Naive thymus-derived CD8-positive, alpha-beta T cell (primary cell): Measurements from ENCODE around the gene ATMIN. TPM values are rescaled to one million over a fixed set of nuclear protein-coding genes. Genes with fewer than 3 reads are reported as not detected.

ENCODE experiments used
- ATAC-seq, 2 donors: fragments of 150-1000 bp; cut with Tn5 transposase in 1 of 2; sonication (Bioruptor Pico), chemical (Tn5 transposase) in 1 of 2; 1 replicate in 1 of 2; 2 replicates in 1 of 2; pipeline ENCODE4 v1.10.0; 2021; ENCODE audit warnings: mild to moderate bottlenecking in 2 of 2, moderate library complexity in 2 of 2
- POLR2A ChIA-PET: fragments of 350-600 bp; sonication (Branson Sonifier 250); formaldehyde crosslinking; loops from one replicate; lab custom pipeline; 2021; ENCODE audit warnings: antibody characterized with exemption; lab: Charles Lee
- DNase-seq, 10 donors: peaks; one replicate each; pipeline versions ENCODE4 v3.0.0 to v3.0.0-alpha.2; 2020 to 2022
- H3K27ac Mint-ChIP-seq, 10 donors: one replicate each; pipeline ENCODE4 v1.8.0; 2020 to 2022; ENCODE audit warnings: mild to moderate bottlenecking in 10 of 10, mixed read lengths in 10 of 10, moderate library complexity in 4 of 10, inconsistent platforms in 1 of 10
- H3K27me3 Mint-ChIP-seq, 5 donors: one replicate each; pipeline ENCODE4 v1.8.0; 2021 to 2022; ENCODE audit warnings: mixed read lengths in 5 of 5
- H3K36me3 Mint-ChIP-seq, 3 donors: one replicate each; pipeline ENCODE4 v1.8.0; 2020 to 2022; ENCODE audit warnings: mixed read lengths in 3 of 3, mild to moderate bottlenecking in 2 of 3, inconsistent platforms in 1 of 3
- H3K4me1 Mint-ChIP-seq, 4 donors: one replicate each; pipeline ENCODE4 v1.8.0; 2021 to 2022; ENCODE audit warnings: mixed read lengths in 4 of 4
- H3K4me3 Mint-ChIP-seq, 10 donors: one replicate each; pipeline ENCODE4 v1.8.0; 2020 to 2022; ENCODE audit warnings: mild to moderate bottlenecking in 10 of 10, mixed read lengths in 10 of 10, moderate library complexity in 6 of 10, inconsistent platforms in 1 of 10
- H3K9me3 Mint-ChIP-seq, 9 donors: one replicate each; pipeline ENCODE4 v1.8.0; 2020 to 2022; ENCODE audit warnings: mixed read lengths in 9 of 9, mild to moderate bottlenecking in 3 of 9, inconsistent platforms in 1 of 9, moderate library complexity in 1 of 9
- polyA plus RNA-seq, 3 donors: library from polyadenylated mRNA; unstranded; fragments of 300-500 nt; fragmentation: Illumina TruSeq; gene quantifications; one replicate each; pipeline ENCODE4 v1.2.3, GENCODE V29; 2021
- total RNA-seq, 8 experiments: library from RNA in 2 of 8; stranded (reverse) in 2 of 8; gene quantifications; one replicate each; pipeline ENCODE4 v1.2.3 and lab custom pipeline; 2021 to 2026

Gene ATMIN
- total and polyA plus RNA-seq, 5 experiments from 2014 or later = 21.6 to 48.1 (median 40.5) TPM

DNA sequence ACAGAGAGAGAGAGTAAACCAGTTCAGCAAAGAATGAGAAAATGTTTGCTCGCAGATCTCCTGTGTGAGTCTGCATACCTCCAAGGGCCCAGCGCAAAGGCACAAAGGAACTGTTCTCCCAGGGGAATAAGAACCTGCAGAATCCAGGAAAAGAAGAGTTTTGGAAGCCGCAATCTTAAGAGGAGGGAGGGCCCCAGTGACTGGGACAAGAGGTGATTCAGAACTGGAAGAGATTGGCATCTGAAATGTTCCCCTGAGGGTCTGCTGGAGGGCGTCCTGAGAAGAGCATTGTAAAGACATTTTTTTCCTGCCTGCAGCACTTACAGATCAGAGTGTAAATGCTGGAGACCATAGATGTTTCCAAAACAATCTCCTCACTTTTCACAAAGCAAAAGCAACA is 6.1 kb downstream of the ATMIN start:
- DNase-seq (no peak), ATAC-seq (no peak)
- no peaks in the 10 kb centered on the region for H3K9me3 Mint-ChIP-seq
- no peak overlapping the region for H3K4me3 Mint-ChIP-seq
- POLR2A ChIA-PET = no interaction called here
- peaks cover 16 to 32% (median 23%) of the 10 kb centered on the region in 4 donors for H3K4me1 Mint-ChIP-seq
- peak overlapping the region in 4 of 10 donors; percentile 4 to 58 (median 42) for H3K27ac Mint-ChIP-seq
- no peaks in the 10 kb centered on the region for H3K27me3 Mint-ChIP-seq
- peaks cover 13 to 62% (median 24%) of the 10 kb centered on the region in 3 donors for H3K36me3 Mint-ChIP-seq

DNA sequence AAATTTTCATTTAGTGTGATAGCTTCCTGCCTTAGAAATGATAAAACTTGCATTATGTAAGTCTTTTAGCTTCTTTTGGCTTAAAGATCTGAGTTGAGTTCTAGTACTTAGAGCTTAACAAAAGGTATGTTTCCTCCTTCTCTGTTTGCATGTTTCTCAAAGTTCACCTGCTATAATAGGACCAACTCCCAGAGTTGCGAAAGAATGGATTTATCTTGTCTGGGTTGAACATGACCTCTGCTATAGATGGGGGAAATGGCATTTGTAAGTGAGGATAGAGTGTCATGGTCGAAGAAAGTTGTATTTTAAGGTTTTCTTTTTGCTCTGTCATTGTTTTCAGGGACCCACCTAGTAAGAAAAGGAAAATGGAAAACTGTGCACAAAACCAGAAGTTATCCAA is 7.2 kb downstream of the ATMIN start:
- no peaks in the 10 kb centered on the region for H3K9me3 Mint-ChIP-seq
- DNase-seq (no peak), ATAC-seq (no peak)
- H3K27me3 Mint-ChIP-seq = no peaks in the 10 kb centered on the region
- peak overlapping the region in 3 of 10 donors; percentile 10 to 29 (median 25) for H3K27ac Mint-ChIP-seq
- POLR2A ChIA-PET = no interaction called here
- peaks cover 13 to 62% (median 24%) of the 10 kb centered on the region in 3 donors for H3K36me3 Mint-ChIP-seq
- H3K4me3 Mint-ChIP-seq = no peak overlapping the region
- peaks cover 7 to 20% (median 15%) of the 10 kb centered on the region in 4 donors for H3K4me1 Mint-ChIP-seq

DNA sequence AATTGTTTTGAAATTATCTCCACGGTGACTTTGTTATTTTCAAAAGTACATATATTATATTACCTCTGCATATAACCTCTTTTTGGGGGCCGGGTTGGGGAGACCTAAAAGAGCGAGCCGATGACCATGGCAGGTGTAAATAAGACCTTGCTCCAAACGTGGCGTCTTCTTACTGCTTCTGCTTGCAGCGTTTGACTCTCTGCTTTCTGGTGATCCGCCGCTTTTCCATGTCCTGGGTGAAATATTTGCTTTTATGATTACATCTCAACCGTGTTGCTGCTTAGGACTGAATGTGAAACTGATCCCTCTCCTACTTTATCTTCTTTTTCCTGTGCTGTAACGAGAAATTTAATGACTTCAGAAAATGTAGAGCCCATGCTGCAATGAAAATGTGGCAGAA is 18.1 kb downstream of the ATMIN start:
- Mint-ChIP-seq H3K4me3 (no peak overlapping the region), H3K4me1 (no peaks in the 10 kb centered on the region)
- DNase-seq = no peak

DNA sequence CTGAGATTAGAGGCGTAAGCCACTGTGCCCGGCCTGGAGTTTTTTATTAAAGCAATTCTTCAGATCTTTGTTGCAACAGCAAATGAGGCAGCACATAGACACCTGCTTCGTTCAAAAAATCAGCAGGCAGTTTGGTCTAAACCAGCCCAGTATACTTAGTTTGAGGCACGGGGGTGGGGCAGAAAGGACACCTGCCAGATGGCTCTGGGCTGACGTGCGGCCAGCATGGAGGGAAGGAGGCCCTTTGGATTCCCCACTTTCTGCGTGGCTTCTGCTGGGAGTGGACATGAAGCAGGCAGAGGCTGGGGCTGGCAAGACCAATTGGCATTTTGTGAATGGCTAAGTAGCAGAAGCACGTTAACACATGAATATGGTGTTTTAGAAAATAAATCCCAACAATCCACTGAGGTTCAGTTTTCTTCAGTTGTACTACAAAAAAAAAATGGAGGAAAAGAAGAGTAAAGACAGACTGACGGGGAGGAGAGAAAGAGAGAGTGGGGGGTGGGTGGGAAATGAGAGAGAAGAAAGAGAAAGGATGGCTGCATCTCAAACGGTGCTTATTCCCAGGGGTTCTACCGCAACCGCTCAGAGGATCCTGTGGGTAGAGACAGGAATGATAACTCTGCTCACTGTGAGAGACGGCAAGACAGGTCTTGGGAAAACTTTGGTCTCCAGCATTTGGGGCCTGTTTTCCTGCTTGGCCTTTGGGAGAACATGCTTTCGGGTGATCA is 25.1 kb downstream of the ATMIN start:
- ATAC-seq (no peak), DNase-seq (no peak)
- POLR2A ChIA-PET = no interaction called here
- Mint-ChIP-seq H3K36me3 (no peaks in the 10 kb centered on the region), H3K4me3 (no peak overlapping the region), H3K27ac (no peak overlapping the region), H3K9me3 (no peaks in the 10 kb centered on the region), H3K27me3 (no peaks in the 10 kb centered on the region), H3K4me1 (no peaks in the 10 kb centered on the region)

More for the DNA sequence above, 18.1 kb downstream of the ATMIN start:
- H3K27me3 Mint-ChIP-seq = peaks cover 0 to 3% (median 0%) of the 10 kb centered on the region in 5 donors
- no peak for ATAC-seq
- peaks cover 6 to 24% (median 16%) of the 10 kb centered on the region in 9 donors for H3K9me3 Mint-ChIP-seq
- POLR2A ChIA-PET = no interaction called here
- peaks cover 0 to 14% (median 12%) of the 10 kb centered on the region in 3 donors for H3K36me3 Mint-ChIP-seq
- no peak overlapping the region for H3K27ac Mint-ChIP-seq

DNA sequence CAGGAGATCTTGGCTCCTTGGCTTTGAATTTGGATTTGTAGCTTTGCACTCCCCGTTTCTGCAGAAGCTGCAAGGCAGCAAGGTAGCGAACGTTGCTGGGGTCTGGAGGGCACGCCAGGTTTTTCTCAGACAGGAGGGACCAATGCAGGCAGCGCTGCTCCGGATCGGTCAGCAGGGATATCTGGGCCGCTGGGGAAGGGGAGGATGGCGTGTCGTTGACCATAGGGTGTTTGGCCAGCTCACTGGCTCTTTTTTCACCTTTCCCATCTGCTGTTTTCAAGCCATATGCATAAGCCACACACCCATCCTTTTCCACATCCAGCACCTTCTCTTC is 25.6 kb downstream of the ATMIN start:
- DNase-seq (no peak), ATAC-seq (no peak)
- peaks cover 0 to 1% (median 0%) of the 10 kb centered on the region in 4 donors for H3K4me1 Mint-ChIP-seq
- H3K36me3 Mint-ChIP-seq = no peaks in the 10 kb centered on the region
- POLR2A ChIA-PET = no interaction called here
- H3K9me3 Mint-ChIP-seq = no peaks in the 10 kb centered on the region
- H3K27ac Mint-ChIP-seq = no peak overlapping the region
- H3K27me3 Mint-ChIP-seq = no peaks in the 10 kb centered on the region
- H3K4me3 Mint-ChIP-seq = no peak overlapping the region

DNA sequence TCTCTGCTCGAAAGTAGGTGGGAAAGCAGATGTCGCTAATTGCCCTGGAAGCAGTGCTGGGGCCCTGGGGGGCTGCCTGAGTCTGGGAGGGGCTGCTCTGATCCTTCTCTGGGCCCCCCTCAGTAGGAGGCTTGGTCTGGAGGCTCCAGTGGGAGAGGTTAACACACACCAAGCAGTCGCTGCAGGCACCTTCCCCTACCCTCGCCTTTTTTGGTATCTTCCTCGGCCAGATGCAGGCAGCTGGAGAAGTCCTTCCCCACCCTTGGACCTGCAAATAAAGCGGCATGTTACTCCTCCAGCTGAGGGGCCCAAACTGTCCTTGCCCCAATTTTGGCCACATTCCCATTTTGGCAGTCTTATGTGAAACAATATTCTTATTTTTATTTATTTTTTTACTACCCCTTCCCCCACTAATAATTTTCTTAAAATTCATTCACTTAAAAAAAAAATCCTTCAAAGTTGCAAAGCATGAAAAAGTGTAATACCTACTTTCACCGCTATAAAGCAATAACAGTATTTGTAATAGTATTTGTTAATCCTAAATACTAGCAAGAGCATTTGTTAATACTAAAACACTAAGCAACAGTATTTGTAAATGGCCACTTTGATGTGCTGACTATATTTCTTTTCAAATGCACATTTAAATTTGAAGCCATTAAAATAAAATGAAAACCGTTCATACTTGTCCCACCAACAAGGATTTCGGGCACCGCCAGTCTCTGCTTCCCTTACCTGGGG is 26.4 kb downstream of the ATMIN start:
- no peaks in the 10 kb centered on the region for H3K9me3 Mint-ChIP-seq
- DNase-seq (no peak), ATAC-seq (no peak)
- H3K36me3 Mint-ChIP-seq = no peaks in the 10 kb centered on the region
- no peak overlapping the region for H3K4me3 Mint-ChIP-seq
- H3K27me3 Mint-ChIP-seq = no peaks in the 10 kb centered on the region
- H3K4me1 Mint-ChIP-seq = peaks cover 0 to 8% (median 4%) of the 10 kb centered on the region in 4 donors
- H3K27ac Mint-ChIP-seq = no peak overlapping the region
- POLR2A ChIA-PET = no interaction called here

DNA sequence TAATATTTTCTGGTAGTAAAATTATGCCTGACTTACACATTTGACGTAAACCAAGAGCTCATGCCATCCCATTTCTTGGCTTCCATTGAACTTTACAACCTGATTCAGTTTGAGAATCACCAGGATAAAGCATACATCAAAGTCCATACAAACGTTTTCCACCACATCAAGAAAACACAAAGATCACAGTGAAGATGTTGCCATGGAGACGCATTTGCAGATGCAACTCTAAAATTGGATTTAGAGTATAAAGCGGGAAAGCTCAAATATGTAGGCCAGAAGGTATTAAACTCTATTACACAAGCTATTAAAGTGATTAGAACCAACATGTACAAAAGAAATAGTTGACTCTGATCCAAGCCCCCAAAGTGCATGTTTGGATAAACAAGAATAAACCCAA is 31.0 kb downstream of the ATMIN start:
- H3K27me3 Mint-ChIP-seq = no peaks in the 10 kb centered on the region
- H3K27ac Mint-ChIP-seq = peak overlapping the region in 2 of 10 donors; percentile 3 to 9
- no peaks in the 10 kb centered on the region for H3K36me3 Mint-ChIP-seq
- H3K4me3 Mint-ChIP-seq = no peak overlapping the region
- DNase-seq (peak in 2 of 10 donors; percentile 5 to 22), ATAC-seq (no peak)
- H3K9me3 Mint-ChIP-seq = no peaks in the 10 kb centered on the region
- POLR2A ChIA-PET = interaction anchor here (1.0 kb wide), 1 partner anchor 31 kb away, joined by 3 read pairs; the partner anchor contains the start of gene ATMIN
- peaks cover 2 to 15% (median 7%) of the 10 kb centered on the region in 4 donors for H3K4me1 Mint-ChIP-seq

DNA sequence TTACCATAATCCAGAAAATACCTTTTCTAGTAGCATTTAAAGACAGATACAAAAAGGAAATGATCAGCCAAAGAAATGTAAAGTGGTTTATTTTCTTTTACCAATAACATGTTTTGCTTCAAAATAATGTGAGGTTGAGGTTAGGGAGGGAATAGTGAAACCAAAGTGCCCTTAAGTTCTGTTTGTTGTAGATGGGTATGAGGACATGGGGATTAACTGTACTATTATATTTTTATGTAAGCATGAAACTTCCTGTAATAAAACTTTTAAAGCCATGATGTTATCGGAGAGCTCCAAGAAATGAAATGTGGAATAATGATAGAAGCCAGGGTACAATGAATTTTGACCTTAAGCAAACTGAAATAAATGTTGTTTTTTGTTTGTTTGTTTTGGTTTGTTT is 31.5 kb downstream of the ATMIN start:
- no peak for ATAC-seq
- Mint-ChIP-seq H3K9me3 (no peaks in the 10 kb centered on the region), H3K4me3 (no peak overlapping the region), H3K36me3 (no peaks in the 10 kb centered on the region), H3K27me3 (no peaks in the 10 kb centered on the region), H3K27ac (peak overlapping the region in 1 of 10 donors; percentile 9), H3K4me1 (peaks cover 2 to 15% (median 7%) of the 10 kb centered on the region in 4 donors)
- DNase-seq = peak in 1 of 10 donors; percentile 5
- POLR2A ChIA-PET = interaction anchor here (1.0 kb wide), 1 partner anchor 31 kb away, joined by 3 read pairs; the partner anchor contains the start of gene ATMIN

DNA sequence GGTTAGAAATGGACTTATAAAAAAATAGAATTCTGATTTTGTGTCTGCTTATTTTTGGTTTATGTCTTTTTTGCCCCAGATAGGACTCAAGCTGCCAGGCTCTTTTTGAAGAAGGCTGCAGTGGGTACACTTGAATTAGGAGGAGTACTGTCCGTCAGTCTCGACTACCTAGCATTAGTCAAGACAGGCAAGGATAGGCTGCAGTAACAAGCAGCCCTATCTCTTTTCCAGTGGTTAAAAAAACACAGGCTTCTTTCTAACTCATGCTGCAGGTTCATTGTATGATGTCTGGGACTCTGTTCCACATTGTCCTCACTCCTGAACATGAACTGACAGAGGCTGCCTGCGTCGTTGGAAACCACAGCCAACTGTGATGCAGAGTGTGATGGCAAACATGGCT is 33.4 kb downstream of the ATMIN start:
- Mint-ChIP-seq H3K36me3 (no peaks in the 10 kb centered on the region), H3K27me3 (no peaks in the 10 kb centered on the region), H3K4me3 (no peak overlapping the region), H3K27ac (no peak overlapping the region), H3K9me3 (no peaks in the 10 kb centered on the region), H3K4me1 (peaks cover 2 to 15% (median 7%) of the 10 kb centered on the region in 4 donors)
- POLR2A ChIA-PET = no interaction called here
- ATAC-seq (no peak), DNase-seq (no peak)

DNA sequence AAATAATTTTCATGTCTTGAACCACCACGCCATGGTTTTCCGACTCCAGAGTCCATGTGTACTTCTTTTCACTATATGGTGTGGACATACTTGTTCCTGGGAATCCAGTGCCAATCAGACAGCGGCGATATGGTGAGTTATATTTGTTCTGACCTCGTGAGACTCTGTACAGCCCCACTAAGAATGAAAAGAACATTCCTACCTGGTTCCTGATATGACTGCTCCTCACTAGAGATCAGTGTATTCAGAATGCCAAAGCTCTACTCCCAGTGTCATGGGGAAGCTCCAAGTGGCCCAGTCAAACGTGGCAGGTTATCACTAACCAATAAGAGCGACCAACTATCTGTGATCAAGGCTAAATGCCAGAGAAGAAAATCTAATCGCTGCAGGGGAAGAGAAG is 35.3 kb downstream of the ATMIN start:
- Mint-ChIP-seq H3K4me1 (peaks cover 2 to 15% (median 7%) of the 10 kb centered on the region in 4 donors), H3K4me3 (no peak overlapping the region), H3K27ac (no peak overlapping the region), H3K9me3 (no peaks in the 10 kb centered on the region), H3K27me3 (peaks cover 0 to 2% (median 0%) of the 10 kb centered on the region in 5 donors), H3K36me3 (no peaks in the 10 kb centered on the region)
- no peak for DNase-seq
- POLR2A ChIA-PET = no interaction called here
- no peak for ATAC-seq

DNA sequence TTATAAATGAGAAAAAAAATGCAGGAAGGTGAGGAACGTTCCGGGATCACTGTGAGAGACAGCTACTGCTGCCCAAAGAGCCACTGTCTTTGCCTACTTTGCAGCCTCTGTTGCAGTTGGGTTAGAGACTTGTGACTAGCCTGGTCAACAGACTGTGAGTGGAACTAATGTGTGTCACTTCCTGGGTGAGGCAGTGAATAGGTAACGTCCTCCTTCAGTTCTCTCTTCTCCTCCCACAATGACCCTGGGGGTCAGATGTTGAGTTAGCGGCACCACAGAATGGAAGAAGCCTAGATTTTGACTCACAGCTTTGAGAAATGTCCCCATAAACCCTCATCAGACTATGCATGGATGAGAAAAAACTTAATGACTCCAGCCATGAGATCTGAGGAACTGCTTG is 36.2 kb downstream of the ATMIN start:
- DNase-seq (no peak), ATAC-seq (no peak)
- POLR2A ChIA-PET = no interaction called here
- peaks cover 0 to 2% (median 0%) of the 10 kb centered on the region in 5 donors for H3K27me3 Mint-ChIP-seq
- H3K9me3 Mint-ChIP-seq = no peaks in the 10 kb centered on the region
- H3K36me3 Mint-ChIP-seq = no peaks in the 10 kb centered on the region
- peaks cover 2 to 9% (median 5%) of the 10 kb centered on the region in 4 donors for H3K4me1 Mint-ChIP-seq
- H3K4me3 Mint-ChIP-seq = no peak overlapping the region
- H3K27ac Mint-ChIP-seq = no peak overlapping the region

DNA sequence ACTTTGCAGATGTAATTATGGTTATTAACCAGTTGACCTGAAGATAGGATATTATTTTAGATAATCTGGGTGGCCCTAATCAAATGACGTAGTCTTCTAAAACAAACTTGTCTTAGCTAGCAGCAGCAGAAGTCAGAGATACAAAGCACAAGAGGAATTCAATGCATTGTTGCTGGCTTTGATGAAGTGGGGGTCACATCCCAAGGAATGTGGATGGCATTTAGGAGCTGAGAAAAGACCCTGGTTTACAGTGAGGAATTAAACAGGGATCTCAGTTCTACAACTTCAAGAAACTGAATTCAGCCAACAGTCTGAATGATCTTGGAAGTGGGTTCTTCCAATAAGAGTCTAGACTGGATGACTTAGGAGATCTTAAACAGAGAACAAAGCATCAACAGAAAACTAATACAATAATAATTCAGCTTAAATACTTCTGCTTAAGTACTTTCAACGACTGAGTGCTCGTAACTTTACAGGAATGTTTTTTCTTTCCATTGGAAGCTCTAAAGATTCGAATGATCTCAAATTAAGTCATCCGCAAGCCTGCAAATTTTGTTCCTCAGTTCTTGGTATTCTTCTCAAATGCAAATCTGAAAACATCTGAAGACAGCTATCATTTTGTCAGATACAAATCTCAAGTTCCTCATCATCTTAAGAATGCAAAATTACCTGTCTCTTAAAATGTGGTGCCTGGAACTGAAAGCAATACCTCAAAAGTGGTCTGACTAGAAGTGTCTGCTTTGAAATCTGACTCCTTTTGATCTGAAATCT is 38.1 kb downstream of the ATMIN start:
- no peaks in the 10 kb centered on the region for H3K36me3 Mint-ChIP-seq
- H3K27ac Mint-ChIP-seq = no peak overlapping the region
- H3K4me1 Mint-ChIP-seq = peaks cover 0 to 8% (median 2%) of the 10 kb centered on the region in 4 donors
- ATAC-seq = no peak
- H3K9me3 Mint-ChIP-seq = no peaks in the 10 kb centered on the region
- no peak overlapping the region for H3K4me3 Mint-ChIP-seq
- H3K27me3 Mint-ChIP-seq = peaks cover 0 to 2% (median 0%) of the 10 kb centered on the region in 5 donors
- POLR2A ChIA-PET = no interaction called here
- DNase-seq = no peak
